SU-DHL-6 (cell line): Measurements from ENCODE around the gene GNPTG.

Experiments
- H2AFZ ChIP-seq: fragments of 200-600 bp; sonication (generic); 2 replicates; pipeline ENCODE4 v1.6.1; 2014; ENCODE audit warnings: low read depth, mild to moderate bottlenecking, moderate library complexity, mixed read lengths, antibody characterized with exemption, low read length; ENCODE audit not compliant: severe bottlenecking
- H3F3A ChIP-seq: fragments of 200-600 bp; shearing (Covaris generic); 2 replicates; pipeline ENCODE4 v1.6.0; 2016; ENCODE audit warnings: antibody characterized with exemption, mild to moderate bottlenecking; ENCODE audit not compliant: insufficient read depth
- H3K27ac ChIP-seq: fragments of 200-600 bp; sonication (generic); 2 replicates; pipeline ENCODE4 v1.5.1; 2016; ENCODE audit warnings: low read depth, mild to moderate bottlenecking, low read length, moderate library complexity, mixed read lengths
- H3K27me3 ChIP-seq: fragments of 200-600 bp; sonication (generic), shearing (Covaris generic); 2 replicates; pipeline ENCODE4 v1.6.0; 2014; ENCODE audit warnings: mild to moderate bottlenecking, low read length
- H3K36me3 ChIP-seq: fragments of 200-600 bp; sonication (generic); 2 replicates; pipeline ENCODE4 v1.6.1; 2014; ENCODE audit warnings: mild to moderate bottlenecking, low read length, mixed read lengths
- H3K4me2 ChIP-seq: fragments of 300-600, 200-600 bp; shearing (Covaris generic), sonication (generic); 2 replicates; pipeline ENCODE4 v1.6.0; 2014; ENCODE audit warnings: low read length, low read depth, mild to moderate bottlenecking; ENCODE audit not compliant: poor library complexity, severe bottlenecking
- H3K4me3 ChIP-seq: fragments of 200-600 bp; sonication (generic); 2 replicates; pipeline ENCODE4 v1.5.1; 2014; ENCODE audit warnings: antibody characterized with exemption, low read length, mild to moderate bottlenecking, mixed read lengths; ENCODE audit not compliant: insufficient read depth, poor library complexity, severe bottlenecking
- H3K79me2 ChIP-seq: fragments of 200-600 bp; sonication (generic); 2 replicates; pipeline ENCODE4 v1.6.1; 2014; ENCODE audit warnings: mild to moderate bottlenecking, low read length, moderate library complexity; ENCODE audit not compliant: insufficient read depth
- H3K9ac ChIP-seq: fragments of 200-600 bp; sonication (generic); 2 replicates; pipeline ENCODE4 v1.7.0; 2014; ENCODE audit warnings: mild to moderate bottlenecking, low read length
- H3K9me2 ChIP-seq: fragments of 200-600 bp; sonication (generic); replicated peaks from 2 replicates; pipeline ENCODE4 v1.6.1; 2014; ENCODE audit warnings: low read length; ENCODE audit not compliant: insufficient read depth
- H3K9me3 ChIP-seq: fragments of 200-600 bp; sonication (generic); 2 replicates; pipeline ENCODE4 v1.6.1; 2014; ENCODE audit warnings: low read length, mixed read lengths; ENCODE audit not compliant: insufficient read depth
- H4K20me1 ChIP-seq: fragments of 200-600 bp; sonication (generic); 2 replicates; pipeline ENCODE4 v1.6.1; 2014; ENCODE audit warnings: low read depth, mild to moderate bottlenecking, antibody characterized with exemption, low read length, moderate library complexity, mixed read lengths
- EZH2phosphoT487 ChIP-seq: fragments of 200-600 bp; sonication (generic), shearing (Covaris generic); conservative IDR thresholded peaks from 2 replicates; pipeline ENCODE4 v1.6.1; 2018; ENCODE audit warnings: mild to moderate bottlenecking, antibody characterized with exemption, low read length, moderate library complexity, mixed read lengths
- TF ChIP-seq, protein P1 (sequence below): fragments of 200-600 bp; sonication (generic); IDR thresholded peaks from one replicate; pipeline ENCODE4 v1.5.1; 2017; ENCODE audit warnings: antibody characterized with exemption, mild to moderate bottlenecking, low read length, moderate library complexity; ENCODE audit not compliant: insufficient read depth, poor library complexity, severe bottlenecking

The GNPTG gene

DNA sequence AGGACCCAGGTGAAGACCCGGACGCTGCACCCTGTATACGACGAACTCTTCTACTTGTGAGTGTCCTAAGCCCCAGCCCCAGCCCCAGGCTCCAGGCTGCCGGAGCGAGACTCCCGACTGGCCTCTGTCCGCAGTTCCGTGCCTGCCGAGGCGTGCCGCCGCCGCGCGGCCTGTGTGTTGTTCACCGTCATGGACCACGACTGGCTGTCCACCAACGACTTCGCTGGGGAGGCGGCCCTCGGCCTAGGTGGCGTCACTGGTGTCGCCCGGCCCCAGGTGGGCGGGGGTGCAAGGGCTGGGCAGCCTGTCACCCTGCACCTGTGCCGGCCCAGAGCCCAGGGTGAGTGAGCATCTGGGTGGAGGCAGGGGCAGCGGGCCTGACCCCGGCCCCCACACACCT is 3.8 kb upstream of the GNPTG start:
- no peak overlapping the region for H3K27ac ChIP-seq
- H3K27me3 ChIP-seq = no peaks in the 10 kb centered on the region
- H4K20me1 ChIP-seq = no peaks in the 10 kb centered on the region
- no peak overlapping the region for H2AFZ ChIP-seq
- no peak overlapping the region for H3K4me3 ChIP-seq
- peaks cover 16% of the 10 kb centered on the region for H3K79me2 ChIP-seq
- H3K4me2 ChIP-seq = no peak overlapping the region
- H3K9ac ChIP-seq = no peak overlapping the region
- TF ChIP-seq, protein P1, sequence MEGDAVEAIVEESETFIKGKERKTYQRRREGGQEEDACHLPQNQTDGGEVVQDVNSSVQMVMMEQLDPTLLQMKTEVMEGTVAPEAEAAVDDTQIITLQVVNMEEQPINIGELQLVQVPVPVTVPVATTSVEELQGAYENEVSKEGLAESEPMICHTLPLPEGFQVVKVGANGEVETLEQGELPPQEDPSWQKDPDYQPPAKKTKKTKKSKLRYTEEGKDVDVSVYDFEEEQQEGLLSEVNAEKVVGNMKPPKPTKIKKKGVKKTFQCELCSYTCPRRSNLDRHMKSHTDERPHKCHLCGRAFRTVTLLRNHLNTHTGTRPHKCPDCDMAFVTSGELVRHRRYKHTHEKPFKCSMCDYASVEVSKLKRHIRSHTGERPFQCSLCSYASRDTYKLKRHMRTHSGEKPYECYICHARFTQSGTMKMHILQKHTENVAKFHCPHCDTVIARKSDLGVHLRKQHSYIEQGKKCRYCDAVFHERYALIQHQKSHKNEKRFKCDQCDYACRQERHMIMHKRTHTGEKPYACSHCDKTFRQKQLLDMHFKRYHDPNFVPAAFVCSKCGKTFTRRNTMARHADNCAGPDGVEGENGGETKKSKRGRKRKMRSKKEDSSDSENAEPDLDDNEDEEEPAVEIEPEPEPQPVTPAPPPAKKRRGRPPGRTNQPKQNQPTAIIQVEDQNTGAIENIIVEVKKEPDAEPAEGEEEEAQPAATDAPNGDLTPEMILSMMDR = no peak
- TF ChIP-seq EZH2phosphoT487 = no peak
- no peaks in the 10 kb centered on the region for H3K9me3 ChIP-seq
- no peaks in the 10 kb centered on the region for H3K9me2 ChIP-seq
- no peaks in the 10 kb centered on the region for H3K36me3 ChIP-seq
- H3F3A ChIP-seq = no peaks in the 10 kb centered on the region

DNA sequence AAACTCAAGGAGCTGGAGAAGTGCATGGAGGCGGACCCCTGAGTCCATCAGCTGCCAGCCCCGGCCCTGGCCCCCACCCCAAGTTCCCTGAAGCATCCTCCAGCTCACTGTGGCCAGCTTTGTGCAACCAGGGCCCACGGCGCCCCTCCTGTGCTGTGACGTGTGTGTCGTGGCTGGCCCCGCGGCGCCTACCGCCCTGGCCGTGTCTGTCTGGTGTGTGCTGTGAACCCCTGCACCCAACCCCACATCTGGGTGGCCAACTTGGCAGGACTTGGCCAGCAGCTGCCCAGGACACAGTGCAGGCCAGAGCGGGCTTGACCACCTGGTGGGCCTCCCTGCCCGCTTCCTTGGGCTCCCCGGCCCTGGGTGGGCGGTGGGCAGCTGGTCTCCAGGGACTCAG is 3.3 kb upstream of the GNPTG start:
- H3K79me2 ChIP-seq = peaks cover 20% of the 10 kb centered on the region
- H3K9ac ChIP-seq = no peak overlapping the region
- H2AFZ ChIP-seq = no peak overlapping the region
- TF ChIP-seq, protein P1 = no peak
- no peak for TF ChIP-seq EZH2phosphoT487
- no peaks in the 10 kb centered on the region for H4K20me1 ChIP-seq
- no peaks in the 10 kb centered on the region for H3K9me3 ChIP-seq
- no peak overlapping the region for H3K4me3 ChIP-seq
- H3F3A ChIP-seq = no peaks in the 10 kb centered on the region
- no peaks in the 10 kb centered on the region for H3K36me3 ChIP-seq
- H3K9me2 ChIP-seq = no peaks in the 10 kb centered on the region
- no peak overlapping the region for H3K27ac ChIP-seq
- H3K4me2 ChIP-seq = no peak overlapping the region
- H3K27me3 ChIP-seq = no peaks in the 10 kb centered on the region

- Histone ChIP-seq H3K9me2 (no peaks in the 10 kb centered on the region), H3K4me3 (no peak overlapping the region), H3F3A (no peaks in the 10 kb centered on the region), H4K20me1 (no peaks in the 10 kb centered on the region), H3K36me3 (no peaks in the 10 kb centered on the region), H3K4me2 (no peak overlapping the region), H2AFZ (no peak overlapping the region), H3K79me2 (peaks cover 25% of the 10 kb centered on the region), H3K9me3 (no peaks in the 10 kb centered on the region), H3K27ac (no peak overlapping the region), H3K9ac (no peak overlapping the region), H3K27me3 (no peaks in the 10 kb centered on the region)
- TF ChIP-seq, protein P1 = no peak
- TF ChIP-seq EZH2phosphoT487 = no peak
Measured at GRCh38 chr16:1348926-1349325, 2.8 kb upstream of the GNPTG start.

DNA sequence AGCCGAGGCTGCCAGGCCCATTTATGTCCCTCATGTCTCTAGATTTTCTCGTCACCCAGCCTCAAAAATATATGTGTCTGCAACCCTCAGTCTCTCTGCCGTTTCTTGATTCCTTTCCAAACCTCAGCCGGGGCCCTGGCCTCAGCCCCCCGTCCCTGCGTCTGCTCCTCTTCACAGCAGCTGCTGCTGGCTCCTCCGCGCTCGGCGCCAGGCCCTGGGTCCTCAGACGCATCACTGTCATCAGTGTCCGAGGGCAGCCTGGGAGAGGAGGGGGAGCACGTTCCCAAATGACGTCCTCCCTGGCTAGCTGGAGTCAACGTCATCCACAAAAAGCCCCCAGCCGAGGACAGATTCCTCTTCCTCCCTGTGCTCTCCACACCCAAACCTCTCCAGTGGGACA is 2.4 kb upstream of the GNPTG start:
- Histone ChIP-seq H3K9me3 (no peaks in the 10 kb centered on the region), H3K9ac (no peak overlapping the region), H3K4me2 (no peak overlapping the region), H3K9me2 (no peaks in the 10 kb centered on the region), H4K20me1 (no peaks in the 10 kb centered on the region), H3K27ac (no peak overlapping the region), H3F3A (no peaks in the 10 kb centered on the region), H2AFZ (no peak overlapping the region), H3K4me3 (no peak overlapping the region), H3K79me2 (peaks cover 27% of the 10 kb centered on the region), H3K36me3 (no peaks in the 10 kb centered on the region), H3K27me3 (no peaks in the 10 kb centered on the region)
- TF ChIP-seq, protein P1 = no peak
- no peak for TF ChIP-seq EZH2phosphoT487
